GM18951 (cell line): Measurements from ENCODE around the gene RPL37.

Source experiments
- POLR2A ChIP-seq: IDR thresholded peaks from 4 replicates; pipeline ENCODE4 v1.6.1; 2011; ENCODE audit warnings: mild to moderate bottlenecking; ENCODE audit not compliant: insufficient read length, insufficient read depth; ENCODE audit errors: extremely low read depth
- in situ Hi-C: fragments of 300-500 bp; cut with MboI; formaldehyde crosslinking; loops from one replicate; pipeline ENCODE4 v1.12.0; 2022; ENCODE audit warnings: low sequenced_read_pairs, mixed read lengths, inconsistent platforms; ENCODE audit not compliant: unreplicated experiment

Gene RPL37

DNA sequence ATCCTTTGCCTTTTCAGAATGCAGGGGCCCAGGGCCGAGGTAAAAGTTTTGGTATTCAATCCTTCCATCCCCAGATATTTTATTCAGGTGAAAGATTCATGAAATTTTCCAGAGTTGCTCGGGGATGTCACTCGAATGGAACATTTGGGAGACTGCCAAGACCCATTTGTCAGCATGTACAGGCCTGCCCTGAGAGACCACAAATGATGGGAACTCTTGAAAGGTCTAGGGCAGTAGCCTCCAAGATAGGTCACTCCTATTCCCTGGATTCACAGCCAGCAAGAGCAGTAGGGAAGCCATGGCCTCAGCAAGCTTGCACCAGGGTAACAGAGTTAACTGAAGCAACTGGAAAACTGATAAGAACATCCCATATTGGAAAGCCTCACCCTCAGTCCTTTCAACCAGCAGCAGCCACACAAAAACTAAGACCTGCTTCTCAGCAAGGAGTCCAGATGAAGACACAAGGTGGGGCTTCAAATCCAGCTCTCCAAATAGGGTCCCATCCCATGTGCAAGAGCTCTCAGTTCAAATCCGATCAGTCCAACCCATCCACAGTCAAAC lies 18.7 kb upstream of the RPL37 start:
- no peak for TF ChIP-seq POLR2A
- in situ Hi-C loops: no loop called here

DNA sequence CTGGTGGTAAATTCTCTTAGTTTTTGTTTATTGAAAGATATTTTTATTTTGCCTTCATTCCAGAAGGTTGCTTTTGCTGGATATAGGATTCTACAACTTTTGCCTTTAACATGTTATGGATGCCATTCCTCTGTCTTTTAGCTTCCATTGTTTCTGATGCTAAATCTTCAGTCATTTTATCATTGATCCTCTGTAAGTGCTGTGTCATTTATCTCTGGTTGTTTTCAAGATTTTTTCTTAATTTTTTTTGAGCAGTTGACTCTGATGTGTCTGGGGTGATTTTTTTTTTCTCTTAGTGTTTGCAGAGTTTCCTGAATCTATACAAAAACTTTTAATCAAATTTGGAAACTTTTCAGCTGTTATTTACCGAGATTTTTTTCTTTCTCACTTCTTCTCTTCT lies 12.5 kb upstream of the RPL37 start:
- in situ Hi-C loops: no loop called here
- no peak for TF ChIP-seq POLR2A

DNA sequence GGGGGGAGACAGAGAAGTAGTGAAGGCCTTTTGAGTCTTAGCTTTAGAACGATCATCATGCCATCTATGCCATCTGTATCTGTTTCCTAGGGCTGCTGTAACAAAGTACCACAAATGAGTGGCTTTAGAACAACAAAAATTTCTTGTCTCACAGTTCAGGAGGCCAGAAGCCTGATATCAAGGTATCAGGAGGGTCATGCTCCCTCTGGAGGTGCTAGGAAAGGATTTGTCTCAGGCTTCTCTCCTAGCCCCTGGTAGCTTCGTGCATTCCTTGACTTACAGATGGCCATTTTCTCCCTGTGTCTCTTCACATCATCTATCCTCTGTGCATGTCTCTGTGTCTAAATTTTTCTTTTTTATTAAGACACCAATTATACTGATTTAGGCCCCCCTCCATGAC lies 11.3 kb upstream of the RPL37 start:
- no peak for TF ChIP-seq POLR2A
- in situ Hi-C loops: no loop called here

GRCh38 chr5:40844565-40844964 lies 9.5 kb upstream of the RPL37 start:
- in situ Hi-C loops: no loop called here

GRCh38 chr5:40842351-40842750 lies 7.3 kb upstream of the RPL37 start:
- in situ Hi-C loops: no loop called here
- TF ChIP-seq POLR2A: no peak

More at GRCh38 chr5:40844565-40844964, 9.5 kb upstream of the RPL37 start:
- no peak for TF ChIP-seq POLR2A

DNA sequence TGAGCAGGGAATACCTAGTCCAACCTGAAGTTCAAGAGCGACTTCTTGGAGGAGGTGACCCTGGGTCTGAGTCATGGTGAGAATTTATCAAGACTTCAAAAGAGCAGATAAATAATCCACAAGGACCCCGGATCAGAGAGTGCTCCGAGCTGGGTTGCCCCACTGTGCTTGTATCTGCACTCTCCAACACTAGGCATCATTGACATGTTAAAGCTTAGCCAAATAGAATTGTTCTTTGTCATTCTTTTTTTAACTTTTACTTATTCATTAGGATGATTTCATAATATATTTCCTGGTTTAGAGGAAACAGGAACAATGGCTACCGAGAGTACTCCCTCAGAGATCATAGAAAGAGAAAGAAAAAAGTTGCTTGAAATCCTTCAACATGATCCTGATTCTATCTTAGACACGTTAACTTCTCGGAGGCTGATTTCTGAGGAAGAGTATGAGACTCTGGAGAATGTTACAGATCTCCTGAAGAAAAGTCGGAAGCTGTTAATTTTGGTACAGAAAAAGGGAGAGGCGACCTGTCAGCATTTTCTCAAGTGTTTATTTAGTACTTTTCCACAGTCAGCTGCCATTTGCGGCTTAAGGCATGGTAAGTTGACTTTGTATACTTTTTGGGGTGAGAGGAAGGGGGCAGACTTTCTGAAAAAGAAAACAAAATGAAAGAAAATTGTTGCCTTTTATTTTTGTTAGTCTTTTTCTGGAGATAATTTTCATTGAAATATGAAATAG lies 6.2 kb upstream of the RPL37 start, which contains the start of gene CARD6:
Gene CARD6, plus strand, starts transcription at position 300 of the 738 bp plus-strand sequence. Its CDS starts 16 bp downstream, at position 316.
- peak; percentile 13 for TF ChIP-seq POLR2A
- in situ Hi-C loops: no loop called here

DNA sequence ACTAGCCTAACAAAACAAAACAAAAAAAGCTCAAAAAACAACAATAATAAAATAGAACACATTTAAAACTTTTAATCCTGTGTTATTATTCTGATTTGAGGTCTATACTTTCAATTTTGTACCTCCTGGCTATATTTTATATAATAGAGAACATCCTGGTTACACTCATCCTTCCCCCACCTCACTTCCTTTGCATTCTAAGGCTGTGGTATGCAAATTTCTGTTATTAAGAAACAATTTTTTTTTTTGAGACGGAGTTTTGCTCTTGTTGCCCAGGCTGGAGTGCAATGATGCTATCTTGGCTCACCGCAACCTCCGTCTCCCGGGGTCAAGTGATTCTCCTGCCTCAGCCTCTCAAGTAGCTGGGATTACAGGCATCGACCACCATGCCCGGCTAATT lies 3.1 kb upstream of the RPL37 start:
- no peak for TF ChIP-seq POLR2A
- in situ Hi-C loops: no loop called here

- in situ Hi-C loops: no loop called here
- TF ChIP-seq POLR2A: no peak
These were observed 602 bp downstream of the RPL37 start for GRCh38 chr5:40834391-40834848.

GRCh38 chr5:40833712-40834229 lies 1.3 kb downstream of the RPL37 start:
- in situ Hi-C loops: no loop called here
- no peak for TF ChIP-seq POLR2A

DNA sequence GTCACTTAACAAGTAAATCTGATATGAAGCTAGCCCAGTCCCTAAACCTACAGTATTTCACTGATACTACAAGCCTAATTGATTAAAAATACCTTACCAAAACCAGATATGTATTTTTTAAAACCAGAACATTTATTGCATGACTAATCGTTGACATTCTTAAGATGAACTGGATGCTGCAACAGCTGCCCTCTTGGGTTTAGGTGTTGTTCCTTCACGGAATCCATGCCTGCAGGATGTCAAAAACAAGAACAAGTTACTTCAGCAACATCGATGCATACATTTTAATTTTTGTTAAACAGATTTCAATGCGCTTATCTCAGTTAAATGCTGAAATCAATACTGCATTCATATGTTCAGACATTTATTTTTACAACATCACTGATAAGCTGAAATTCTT lies 2.7 kb downstream of the RPL37 start:
- in situ Hi-C loops: no loop called here
- no peak for TF ChIP-seq POLR2A

DNA sequence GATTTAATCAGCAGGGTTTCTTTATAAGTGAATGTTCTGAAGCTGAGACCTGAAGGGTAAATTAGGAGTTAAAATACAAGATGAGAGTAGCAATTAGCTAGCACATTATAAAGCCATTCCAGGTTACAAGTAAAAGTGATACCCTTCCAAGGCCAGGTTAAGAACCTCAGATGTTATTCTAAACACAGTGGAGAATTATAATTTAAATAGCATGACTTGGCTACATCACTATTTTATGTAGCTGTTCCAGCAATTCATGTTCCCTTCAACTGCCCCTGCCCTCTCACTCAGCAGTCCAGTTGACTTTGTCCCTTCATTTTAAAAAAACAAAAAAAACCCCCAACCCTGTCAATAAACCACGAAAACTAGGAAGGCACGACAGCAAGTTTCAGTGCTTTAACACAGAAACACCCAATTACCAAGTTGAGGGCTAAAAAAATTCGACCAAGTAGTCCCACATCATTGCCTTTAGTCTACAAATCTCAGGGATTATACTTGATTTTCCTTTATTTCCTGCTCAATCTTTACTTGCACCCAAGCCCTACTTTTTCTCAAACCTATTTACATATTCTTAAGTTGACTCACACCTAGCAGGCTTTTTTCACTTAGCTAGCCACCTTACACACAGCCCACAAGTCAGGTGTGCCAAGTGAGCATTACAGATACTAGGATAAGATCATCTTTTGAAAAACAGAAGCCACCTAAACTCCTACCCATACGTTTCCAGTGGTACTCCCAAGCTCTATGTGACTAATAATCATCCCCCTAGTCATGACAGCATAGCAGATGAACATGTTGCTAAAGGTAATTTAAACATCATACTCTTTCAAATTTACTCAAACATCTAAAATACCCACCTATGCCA lies 3.4 kb downstream of the RPL37 start:
- in situ Hi-C loops: no loop called here
- no peak for TF ChIP-seq POLR2A

DNA sequence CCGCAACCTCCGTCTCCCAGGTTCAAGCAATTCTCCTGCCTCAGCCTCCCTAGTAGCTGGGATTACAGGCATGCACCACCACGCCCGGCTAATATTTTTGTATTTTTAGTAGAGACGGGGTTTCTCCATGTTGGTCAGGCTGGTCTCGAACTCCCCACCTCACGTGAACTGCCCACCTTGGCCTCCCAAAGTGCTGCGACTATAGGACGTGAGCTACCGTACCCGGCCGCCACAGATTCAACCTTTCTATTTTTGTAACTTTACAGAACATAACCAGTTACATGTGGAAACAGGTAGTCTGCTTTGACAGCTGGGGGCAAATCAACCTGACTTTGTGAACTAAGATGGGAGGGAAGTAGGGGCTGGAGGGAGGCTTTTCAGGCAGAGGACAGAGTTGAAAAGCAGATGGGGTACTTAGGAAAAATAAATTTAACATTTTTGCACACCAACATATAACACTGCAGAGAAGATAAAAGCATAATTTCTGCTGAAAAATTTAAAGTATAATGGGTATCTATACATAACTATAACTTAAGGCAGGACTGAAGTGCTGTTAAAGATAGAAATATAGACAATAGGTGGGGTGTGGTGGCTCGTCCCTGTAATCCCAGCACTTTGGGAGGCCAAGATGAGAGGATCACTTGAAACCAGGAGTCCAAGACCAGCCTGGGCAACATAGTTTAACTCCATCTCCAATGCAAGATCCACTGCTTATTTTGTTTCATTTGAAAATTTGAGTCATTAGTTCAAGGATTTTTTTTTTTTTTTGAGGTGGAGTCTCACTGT lies 5.1 kb downstream of the RPL37 start:
- in situ Hi-C loops: no loop called here
- no peak for TF ChIP-seq POLR2A
